Peyer's patch (tissue), 4 donors: ENCODE data around the gene OR4K5. TPM values are rescaled to one million over a fixed set of nuclear protein-coding genes. Genes with fewer than 3 reads are reported as not detected.

ENCODE experiments used
- total RNA-seq, 4 donors: library from RNA; depleted of rRNA; stranded (reverse); fragments of >200 nt; gene quantifications; one replicate each; pipeline ENCODE4 v1.1.0, GENCODE V29; 2016

The OR4K5 gene
- total RNA-seq, 4 donors from 2014 or later: not detected

Other genes with a start within 250 kb of the OR4K5 start
- not detected for gene OR11H2, start 206.7 kb upstream of the OR4K5 start, total RNA-seq
- not detected for gene OR4Q3, start 177.0 kb upstream of the OR4K5 start, total RNA-seq
- not detected for gene OR4M1, start 147.1 kb upstream of the OR4K5 start, total RNA-seq
- gene OR4N2, start 116.8 kb upstream of the OR4K5 start, total RNA-seq: not detected
- not detected for gene OR4K2, start 45.5 kb upstream of the OR4K5 start, total RNA-seq
- not detected for gene OR4K1, start 10.3 kb downstream of the OR4K5 start, total RNA-seq
- not detected for gene OR4K15, start 55.0 kb downstream of the OR4K5 start, total RNA-seq
- not detected for gene OR4Q2, start 81.6 kb downstream of the OR4K5 start, total RNA-seq
- not detected for gene OR4K14, start 98.7 kb downstream of the OR4K5 start, total RNA-seq
- gene OR4K13, start 115.4 kb downstream of the OR4K5 start, total RNA-seq: not detected
- gene OR4L1, start 139.4 kb downstream of the OR4K5 start, total RNA-seq: not detected
- gene OR4K17, start 190.1 kb downstream of the OR4K5 start, total RNA-seq: not detected
- gene OR4N5, start 218.2 kb downstream of the OR4K5 start, total RNA-seq: not detected